B cell (primary cell): ENCODE results near the gene ZNF827.

Experiments used
- EZH2 ChIP-seq: IDR thresholded peaks from 2 replicates; pipeline ENCODE4 v1.6.1; 2012; ENCODE audit warnings: borderline replicate concordance, low read depth, mild to moderate bottlenecking, moderate library complexity, low read length; ENCODE audit not compliant: insufficient read depth, poor library complexity, severe bottlenecking
- TF ChIP-seq, protein P1 (sequence below): fragments of 200-600 bp; IDR thresholded peaks from one replicate; pipeline ENCODE4 v1.8.0; 2022; ENCODE audit warnings: antibody characterized with exemption, mild to moderate bottlenecking

DNA sequence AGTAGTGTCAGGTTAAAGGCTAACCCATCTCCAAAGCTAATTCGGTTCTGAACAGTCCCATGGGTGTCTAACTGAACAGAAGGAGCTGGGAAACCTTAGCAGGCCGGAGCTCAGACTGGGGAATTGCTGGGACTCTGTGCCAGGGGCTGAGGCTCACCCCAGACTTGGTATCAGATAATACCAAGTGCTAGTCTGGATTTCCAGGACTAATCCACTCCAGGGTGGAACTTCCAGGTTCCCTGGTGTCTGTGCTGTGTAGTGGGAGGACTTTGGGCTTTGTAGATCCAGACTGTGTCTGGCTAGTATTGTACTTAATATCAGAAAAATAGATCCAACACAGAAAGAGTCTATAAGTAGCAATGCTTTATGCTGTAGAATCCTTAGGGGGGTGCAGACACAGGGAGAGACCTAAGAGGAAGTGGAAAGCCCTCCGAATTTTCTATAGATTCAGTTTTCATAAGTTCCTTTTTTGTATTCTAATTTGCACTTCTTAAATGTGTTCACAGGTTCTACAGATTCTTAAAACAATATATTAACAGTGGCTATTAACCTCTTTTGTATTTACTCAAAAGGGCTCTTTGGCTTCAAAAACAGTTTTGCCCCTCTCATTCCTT is 4.1 kb downstream of the ZNF827 start:
- TF ChIP-seq, protein P1, sequence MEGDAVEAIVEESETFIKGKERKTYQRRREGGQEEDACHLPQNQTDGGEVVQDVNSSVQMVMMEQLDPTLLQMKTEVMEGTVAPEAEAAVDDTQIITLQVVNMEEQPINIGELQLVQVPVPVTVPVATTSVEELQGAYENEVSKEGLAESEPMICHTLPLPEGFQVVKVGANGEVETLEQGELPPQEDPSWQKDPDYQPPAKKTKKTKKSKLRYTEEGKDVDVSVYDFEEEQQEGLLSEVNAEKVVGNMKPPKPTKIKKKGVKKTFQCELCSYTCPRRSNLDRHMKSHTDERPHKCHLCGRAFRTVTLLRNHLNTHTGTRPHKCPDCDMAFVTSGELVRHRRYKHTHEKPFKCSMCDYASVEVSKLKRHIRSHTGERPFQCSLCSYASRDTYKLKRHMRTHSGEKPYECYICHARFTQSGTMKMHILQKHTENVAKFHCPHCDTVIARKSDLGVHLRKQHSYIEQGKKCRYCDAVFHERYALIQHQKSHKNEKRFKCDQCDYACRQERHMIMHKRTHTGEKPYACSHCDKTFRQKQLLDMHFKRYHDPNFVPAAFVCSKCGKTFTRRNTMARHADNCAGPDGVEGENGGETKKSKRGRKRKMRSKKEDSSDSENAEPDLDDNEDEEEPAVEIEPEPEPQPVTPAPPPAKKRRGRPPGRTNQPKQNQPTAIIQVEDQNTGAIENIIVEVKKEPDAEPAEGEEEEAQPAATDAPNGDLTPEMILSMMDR = no peak
- TF ChIP-seq EZH2 = no peak
